HG02981 (cell line): Measurements from ENCODE around the gene CREB3.

Experiments used
- ATAC-seq: cut with Tn5 transposase; IDR thresholded peaks from one replicate; pipeline ENCODE4 v1.9.1; 2021; ENCODE audit warnings: mild to moderate bottlenecking, moderate library complexity; ENCODE audit not compliant: unreplicated experiment

Gene CREB3

GRCh38 chr9:35725362-35725761, 7.1 kb upstream of the CREB3 start:
- ATAC-seq = no peak

- ATAC-seq = no peak
These were observed 5.5 kb upstream of the CREB3 start for GRCh38 chr9:35726931-35727330.

- no peak for ATAC-seq
These were observed 4.8 kb upstream of the CREB3 start for GRCh38 chr9:35727676-35728040.

- ATAC-seq = no peak
These were observed 4.2 kb upstream of the CREB3 start for GRCh38 chr9:35728041-35728971.

GRCh38 chr9:35729101-35729500, 3.4 kb upstream of the CREB3 start:
- ATAC-seq = no peak

GRCh38 chr9:35729700-35730485, 2.6 kb upstream of the CREB3 start:
- no peak for ATAC-seq

- ATAC-seq = no peak
These were observed 2.0 kb upstream of the CREB3 start for GRCh38 chr9:35730486-35730854.

- ATAC-seq = no peak
These were observed 866 bp upstream of the CREB3 start for GRCh38 chr9:35731415-35732184.

- ATAC-seq = no peak
These were observed 505 bp downstream of the CREB3 start for GRCh38 chr9:35732800-35733541.

- ATAC-seq = no peak
These were observed 1.6 kb downstream of the CREB3 start for GRCh38 chr9:35734096-35734495.

GRCh38 chr9:35736201-35736633, 3.8 kb downstream of the CREB3 start:
- no peak for ATAC-seq

- ATAC-seq = no peak
These were observed 4.7 kb downstream of the CREB3 start for GRCh38 chr9:35737143-35737542.

- no peak for ATAC-seq
These were observed 5.7 kb downstream of the CREB3 start for GRCh38 chr9:35738186-35738585.

GRCh38 chr9:35738924-35739323, 6.5 kb downstream of the CREB3 start:
- ATAC-seq = no peak

GRCh38 chr9:35740243-35740642, 7.8 kb downstream of the CREB3 start:
- ATAC-seq = no peak

GRCh38 chr9:35741740-35742139, 9.3 kb downstream of the CREB3 start:
- no peak for ATAC-seq

GRCh38 chr9:35743452-35743851, 11.0 kb downstream of the CREB3 start:
- no peak for ATAC-seq

GRCh38 chr9:35743880-35744518, 11.5 kb downstream of the CREB3 start:
- no peak for ATAC-seq

GRCh38 chr9:35745569-35745968, 13.1 kb downstream of the CREB3 start:
- ATAC-seq = no peak

GRCh38 chr9:35746583-35746982, 14.1 kb downstream of the CREB3 start:
- no peak for ATAC-seq
